Astrocyte of the cerebellum (primary cell): Measurements from ENCODE around the gene ADRA2C.

Source experiments
- DNase-seq: peaks from one replicate; pipeline ENCODE4 v3.0.0-alpha.2; 2011; ENCODE audit warnings: low read depth
- H3K4me3 ChIP-seq: 2 replicates; pipeline ENCODE4 v1.5.1; 2011; ENCODE audit warnings: mild to moderate bottlenecking, low read depth, low read length, moderate library complexity
- in situ Hi-C: cut with HindIII; loops from 2 replicates; pipeline ENCODE4 v1.10.0; 2017; ENCODE audit warnings: low sequenced_read_pairs
- TF ChIP-seq, protein P1 (sequence below): IDR thresholded peaks from 2 replicates; pipeline ENCODE4 v1.5.1; 2012; ENCODE audit warnings: low read length, low read depth, moderate library complexity, mild to moderate bottlenecking; ENCODE audit errors: missing control alignments

Gene ADRA2C

DNA sequence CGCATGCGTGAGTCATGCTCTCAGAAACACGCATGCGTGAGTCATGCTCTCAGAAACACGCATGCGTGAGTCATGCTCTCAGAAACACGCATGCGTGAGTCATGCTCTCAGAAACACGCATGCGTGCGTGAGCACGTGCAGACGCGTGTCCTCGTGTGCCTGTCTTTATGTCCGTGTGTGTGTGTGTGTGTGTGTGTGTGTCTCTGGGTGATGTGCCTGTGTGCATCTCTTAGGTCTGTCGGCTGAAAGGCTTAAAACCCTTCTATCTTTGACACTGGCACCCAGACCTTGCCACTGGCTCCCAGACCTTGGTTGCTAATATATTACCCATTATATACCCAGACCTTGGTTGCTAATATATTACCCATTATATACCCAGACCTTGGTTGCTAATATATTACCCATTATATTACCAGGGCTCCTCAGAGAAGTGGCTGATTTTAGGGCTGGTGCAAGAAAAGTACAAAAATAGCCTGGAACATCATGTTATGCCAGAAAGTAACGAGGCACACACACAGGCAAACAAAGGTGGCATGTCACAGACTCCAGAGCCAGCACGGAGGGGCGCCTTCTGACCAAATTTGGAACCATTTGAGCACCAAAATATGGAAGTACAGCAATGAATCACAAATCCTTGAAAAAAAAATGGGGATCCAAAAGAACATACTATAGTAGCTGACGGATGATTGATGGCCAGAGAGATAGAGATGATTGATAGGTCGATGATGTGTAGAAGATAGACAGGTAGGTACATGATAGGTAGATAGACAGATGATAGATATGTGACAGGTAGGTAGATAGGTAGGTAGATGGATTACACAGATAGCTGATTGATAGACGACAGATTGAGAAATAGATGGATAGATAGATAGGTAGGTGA, 19.2 kb upstream of the ADRA2C start:
- in situ Hi-C loops = no loop called here
- no peak overlapping the region for H3K4me3 ChIP-seq
- no peak for DNase-seq
- TF ChIP-seq, protein P1, sequence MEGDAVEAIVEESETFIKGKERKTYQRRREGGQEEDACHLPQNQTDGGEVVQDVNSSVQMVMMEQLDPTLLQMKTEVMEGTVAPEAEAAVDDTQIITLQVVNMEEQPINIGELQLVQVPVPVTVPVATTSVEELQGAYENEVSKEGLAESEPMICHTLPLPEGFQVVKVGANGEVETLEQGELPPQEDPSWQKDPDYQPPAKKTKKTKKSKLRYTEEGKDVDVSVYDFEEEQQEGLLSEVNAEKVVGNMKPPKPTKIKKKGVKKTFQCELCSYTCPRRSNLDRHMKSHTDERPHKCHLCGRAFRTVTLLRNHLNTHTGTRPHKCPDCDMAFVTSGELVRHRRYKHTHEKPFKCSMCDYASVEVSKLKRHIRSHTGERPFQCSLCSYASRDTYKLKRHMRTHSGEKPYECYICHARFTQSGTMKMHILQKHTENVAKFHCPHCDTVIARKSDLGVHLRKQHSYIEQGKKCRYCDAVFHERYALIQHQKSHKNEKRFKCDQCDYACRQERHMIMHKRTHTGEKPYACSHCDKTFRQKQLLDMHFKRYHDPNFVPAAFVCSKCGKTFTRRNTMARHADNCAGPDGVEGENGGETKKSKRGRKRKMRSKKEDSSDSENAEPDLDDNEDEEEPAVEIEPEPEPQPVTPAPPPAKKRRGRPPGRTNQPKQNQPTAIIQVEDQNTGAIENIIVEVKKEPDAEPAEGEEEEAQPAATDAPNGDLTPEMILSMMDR = no peak

DNA sequence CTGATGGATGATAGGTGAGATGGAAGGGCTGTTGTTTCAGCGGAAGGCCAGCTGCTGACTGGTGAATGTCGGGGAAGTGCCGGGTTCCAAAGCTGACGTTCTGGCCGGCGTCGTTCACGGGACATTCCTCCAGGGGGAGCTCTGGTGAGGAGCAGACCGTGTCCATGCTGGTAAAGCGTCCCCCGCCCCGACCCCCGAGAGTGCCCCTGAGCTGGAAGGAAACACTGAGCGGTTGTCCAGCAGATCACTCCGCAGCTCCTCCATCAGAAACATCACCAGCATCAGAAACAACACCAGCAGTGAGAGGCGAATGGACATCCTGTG, 18.6 kb upstream of the ADRA2C start:
- no peak for DNase-seq
- H3K4me3 ChIP-seq = no peak overlapping the region
- TF ChIP-seq, protein P1 = peak; percentile 21
- in situ Hi-C loops = no loop called here

DNA sequence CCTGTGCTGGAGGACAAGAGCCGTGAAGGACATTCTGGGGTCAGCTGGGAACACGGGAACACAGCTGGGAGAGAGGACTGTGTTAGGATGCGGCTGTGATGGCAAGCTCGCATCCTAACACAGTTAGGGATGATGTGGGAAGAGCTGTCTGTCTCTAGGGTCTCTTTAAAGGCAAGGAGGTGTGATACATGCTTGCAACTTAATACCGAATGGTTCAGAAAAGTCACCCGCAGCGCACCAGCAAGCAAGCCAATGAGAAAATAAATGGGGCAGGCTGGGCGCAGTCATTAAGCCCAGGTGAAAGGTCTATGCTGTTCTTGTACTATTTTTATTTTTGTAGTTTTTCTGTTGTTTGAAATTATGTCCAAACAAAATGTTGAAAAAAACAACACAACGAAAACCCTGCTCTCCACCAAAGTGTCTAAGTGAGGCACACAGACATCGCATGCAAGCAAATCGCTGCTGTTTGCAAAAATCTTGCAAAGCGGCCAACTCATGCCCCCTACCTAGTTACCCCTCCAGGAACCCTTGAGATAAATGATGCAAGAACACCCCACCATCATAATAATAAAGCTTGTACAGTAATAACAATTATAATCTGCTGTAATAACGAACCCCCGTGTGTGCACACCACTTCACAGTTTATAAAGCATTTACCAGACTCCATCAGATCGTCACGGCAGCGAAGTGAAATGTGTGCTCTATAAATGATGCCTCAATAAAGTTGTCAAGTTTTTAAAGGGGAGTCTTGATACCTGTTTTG, 17.9 kb upstream of the ADRA2C start:
- TF ChIP-seq, protein P1 = no peak
- in situ Hi-C loops = no loop called here
- no peak overlapping the region for H3K4me3 ChIP-seq
- DNase-seq = no peak

DNA sequence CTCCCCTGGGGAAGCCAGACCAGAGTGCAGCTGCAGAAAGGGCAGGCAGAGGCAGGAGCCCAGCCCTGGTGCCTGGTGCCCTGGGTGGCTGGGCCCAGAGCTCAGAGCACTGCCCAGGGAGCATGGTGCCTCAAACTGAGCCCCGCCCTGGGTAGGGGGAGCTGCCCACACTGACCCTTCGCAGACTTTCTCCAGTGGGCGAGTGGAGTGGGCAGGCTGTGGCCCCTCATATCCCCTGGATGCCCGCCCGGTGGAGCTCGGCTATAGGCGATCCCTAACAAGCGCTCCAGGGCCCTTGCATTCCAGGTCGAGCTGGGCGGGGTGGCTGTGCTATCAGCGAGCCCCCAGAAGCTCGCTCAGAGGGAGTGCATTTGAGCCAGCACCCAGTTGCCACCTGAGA, 17.1 kb upstream of the ADRA2C start:
- TF ChIP-seq, protein P1 = no peak
- no peak for DNase-seq
- in situ Hi-C loops = no loop called here
- no peak overlapping the region for H3K4me3 ChIP-seq

DNA sequence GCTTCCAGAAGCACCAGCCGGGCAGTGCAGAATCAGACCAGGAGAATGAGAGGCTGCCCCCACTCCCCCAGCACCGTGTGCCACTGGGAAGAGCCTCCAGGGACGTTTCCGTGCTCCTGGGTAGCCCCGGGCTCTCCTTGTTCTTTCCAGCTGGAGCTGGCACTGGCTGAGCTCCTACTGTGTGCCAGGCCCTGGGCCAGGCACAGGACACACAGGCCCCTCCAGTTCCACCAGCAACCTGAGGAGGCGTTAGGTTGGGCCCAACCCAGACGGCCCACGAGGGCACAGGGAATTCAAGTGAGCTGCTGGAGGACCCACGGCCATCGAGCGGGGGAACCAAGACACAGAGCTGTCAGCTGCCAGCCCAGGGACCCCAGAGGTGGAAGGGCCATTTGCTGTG, 15.9 kb upstream of the ADRA2C start:
- no peak for DNase-seq
- in situ Hi-C loops = no loop called here
- H3K4me3 ChIP-seq = no peak overlapping the region
- TF ChIP-seq, protein P1 = no peak

DNA sequence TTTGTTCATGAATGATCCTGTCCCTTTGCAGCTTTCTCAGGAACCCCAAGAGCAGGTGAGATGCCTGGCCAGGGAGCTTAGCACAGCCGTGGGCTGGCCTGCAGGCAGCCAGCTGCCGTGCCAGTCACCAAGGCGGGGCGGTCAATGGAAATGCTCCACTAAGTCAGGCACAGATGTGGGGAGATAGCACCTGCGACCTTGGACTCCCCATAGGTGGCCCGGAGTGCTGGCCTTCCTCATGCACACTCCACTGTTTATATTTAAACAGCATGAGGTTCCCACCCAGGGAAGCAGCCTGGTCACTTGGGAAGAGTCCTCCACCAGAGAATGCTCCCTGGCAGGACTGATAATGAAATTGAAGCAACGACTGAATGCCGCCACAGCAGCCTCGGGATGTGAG, 14.2 kb upstream of the ADRA2C start:
- TF ChIP-seq, protein P1 = no peak
- in situ Hi-C loops = no loop called here
- DNase-seq = no peak
- no peak overlapping the region for H3K4me3 ChIP-seq
